HG03378 (cell line): ENCODE data around the gene FNBP1.

Experiments
- ATAC-seq: cut with Tn5 transposase; IDR thresholded peaks from one replicate; pipeline ENCODE4 v1.9.1; 2021; ENCODE audit warnings: mild to moderate bottlenecking, moderate library complexity; ENCODE audit not compliant: unreplicated experiment

Gene FNBP1

DNA sequence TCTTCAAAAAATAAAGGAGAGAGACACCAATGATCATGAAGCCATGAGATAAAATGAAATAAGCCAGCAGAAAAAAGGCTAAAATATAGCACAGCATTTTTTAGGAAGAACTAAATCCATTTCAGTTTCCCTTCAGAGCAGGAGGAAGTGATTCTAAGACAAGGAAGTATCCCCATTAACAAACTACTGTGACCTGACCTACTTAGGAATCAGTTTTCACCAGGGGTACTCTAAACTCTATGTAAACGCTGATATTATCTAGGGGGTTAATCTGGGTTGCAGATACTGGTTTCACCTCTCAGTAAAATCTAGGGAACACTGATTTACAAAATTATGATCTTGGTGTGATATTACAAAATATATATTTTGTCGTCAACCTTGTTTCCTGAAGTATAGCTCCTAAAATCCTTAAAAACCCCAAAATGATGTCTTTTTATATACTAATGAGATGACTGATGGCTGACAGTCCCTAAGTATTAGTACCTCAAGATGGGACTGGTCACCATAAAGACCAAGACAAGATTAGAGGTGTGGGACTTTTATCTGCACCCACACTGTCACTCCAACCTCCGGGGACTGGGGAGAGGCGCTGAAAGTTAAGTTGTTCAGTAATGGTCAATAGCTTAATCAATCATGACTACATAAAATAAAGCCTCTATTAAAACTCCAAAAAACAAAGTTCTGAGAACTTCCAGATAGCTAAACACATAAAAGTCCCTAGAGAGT is 2.9 kb upstream of the FNBP1 start:
- ATAC-seq: no peak

DNA sequence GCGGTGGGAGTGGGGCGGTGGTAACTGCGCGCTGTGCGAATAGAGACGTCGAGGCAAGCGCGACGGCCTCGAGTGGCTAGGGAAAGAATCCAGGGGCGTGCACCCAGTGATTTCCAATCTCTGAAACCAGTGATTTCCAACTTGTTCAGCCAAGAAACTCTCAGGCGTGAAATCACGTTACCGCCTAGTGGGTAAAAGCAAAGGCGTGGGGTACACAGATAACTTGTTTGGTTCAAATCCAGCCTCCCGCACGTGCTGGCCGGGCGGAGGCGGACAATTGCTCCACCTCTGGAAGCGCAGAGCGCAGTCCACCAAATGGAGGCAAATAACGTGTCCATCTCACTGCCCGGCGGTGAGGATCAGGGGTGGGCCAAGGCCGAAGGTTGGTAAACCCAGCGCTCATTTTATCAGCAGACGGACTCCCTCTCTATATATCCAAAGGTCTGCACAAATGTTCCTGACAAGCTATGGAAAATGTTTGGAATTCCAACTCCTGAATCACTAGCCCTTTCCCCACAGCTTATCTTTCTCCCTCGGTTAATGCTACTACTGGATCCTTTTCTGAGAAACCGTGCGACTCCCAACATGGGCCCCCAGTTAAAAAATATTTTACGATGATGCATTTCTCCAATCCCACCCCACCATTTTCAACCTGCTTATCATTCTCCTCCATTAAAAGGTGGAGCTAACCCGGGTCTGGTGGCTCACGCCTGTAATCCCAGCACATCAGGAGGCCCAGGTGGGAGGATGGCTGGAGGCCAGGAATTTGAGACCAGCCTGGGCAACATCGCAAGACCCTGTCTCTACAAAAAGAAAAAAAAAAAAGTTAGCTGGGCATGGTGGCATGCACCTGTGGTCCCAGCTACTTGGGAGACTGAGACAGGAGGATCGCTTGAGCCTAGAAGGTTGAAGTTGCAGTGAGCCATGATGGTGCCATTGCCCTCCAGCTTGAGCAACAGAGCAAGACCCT is 950 bp upstream of the FNBP1 start:
- ATAC-seq: no peak

DNA sequence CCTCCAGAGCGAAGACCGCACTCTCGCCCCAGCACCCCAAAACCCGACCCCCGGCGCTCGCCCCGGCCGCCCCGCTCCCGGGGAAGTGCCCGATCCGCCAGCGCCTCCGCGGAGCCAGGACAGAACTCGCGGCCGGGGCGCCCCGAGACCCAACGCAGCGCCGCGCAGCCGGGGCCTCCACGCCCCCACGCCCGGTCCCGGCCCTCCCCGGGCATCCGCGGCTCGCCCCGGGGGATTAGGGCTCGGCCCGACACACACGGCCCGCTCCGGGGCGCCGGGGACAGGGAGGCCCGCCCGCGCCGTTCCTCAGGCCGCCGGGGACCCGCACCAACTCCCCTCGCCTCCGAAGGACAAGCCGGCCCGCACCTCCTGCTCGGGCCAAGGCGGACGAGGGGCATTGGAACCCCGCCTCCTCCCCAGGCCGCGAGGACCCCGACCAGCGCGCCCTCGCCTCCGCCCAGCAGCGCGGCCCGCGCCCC is 544 bp downstream of the FNBP1 start:
- ATAC-seq: no peak

DNA sequence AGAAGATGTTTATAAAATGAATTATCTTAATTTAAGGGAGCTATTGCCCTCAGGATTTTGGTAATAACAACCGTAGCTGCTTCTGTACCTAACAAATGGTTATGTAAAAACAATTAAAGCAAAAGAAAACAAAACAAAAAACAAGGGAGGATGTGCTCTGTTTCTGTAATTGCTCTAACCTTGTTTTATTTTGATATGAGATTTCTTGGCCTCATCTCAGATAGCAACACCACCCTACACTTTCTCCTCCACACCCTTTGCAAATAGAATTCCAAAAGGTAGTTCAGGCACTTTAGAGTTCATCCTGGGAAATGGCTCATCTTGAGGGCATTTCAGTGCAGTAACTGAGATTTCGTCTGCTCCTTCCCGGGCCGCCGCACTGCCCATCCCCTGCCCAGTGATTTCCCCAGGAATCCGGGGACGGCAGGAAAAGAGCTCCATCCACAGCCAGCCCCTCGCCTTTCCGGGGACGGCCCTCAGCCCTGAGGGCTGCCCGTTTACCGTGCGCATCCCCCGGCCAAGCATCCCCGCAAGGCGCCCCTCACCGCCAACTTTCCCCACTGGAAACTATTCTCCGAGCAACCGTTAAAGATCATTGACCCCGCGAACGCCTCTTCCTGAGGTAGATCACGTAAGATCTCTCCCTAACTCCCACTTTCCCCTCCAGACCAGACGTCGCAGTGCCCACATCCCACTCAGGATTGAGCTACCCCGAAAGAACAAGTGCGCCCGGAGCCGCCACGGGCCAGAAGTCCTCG is 1.2 kb downstream of the FNBP1 start:
- no peak for ATAC-seq

DNA sequence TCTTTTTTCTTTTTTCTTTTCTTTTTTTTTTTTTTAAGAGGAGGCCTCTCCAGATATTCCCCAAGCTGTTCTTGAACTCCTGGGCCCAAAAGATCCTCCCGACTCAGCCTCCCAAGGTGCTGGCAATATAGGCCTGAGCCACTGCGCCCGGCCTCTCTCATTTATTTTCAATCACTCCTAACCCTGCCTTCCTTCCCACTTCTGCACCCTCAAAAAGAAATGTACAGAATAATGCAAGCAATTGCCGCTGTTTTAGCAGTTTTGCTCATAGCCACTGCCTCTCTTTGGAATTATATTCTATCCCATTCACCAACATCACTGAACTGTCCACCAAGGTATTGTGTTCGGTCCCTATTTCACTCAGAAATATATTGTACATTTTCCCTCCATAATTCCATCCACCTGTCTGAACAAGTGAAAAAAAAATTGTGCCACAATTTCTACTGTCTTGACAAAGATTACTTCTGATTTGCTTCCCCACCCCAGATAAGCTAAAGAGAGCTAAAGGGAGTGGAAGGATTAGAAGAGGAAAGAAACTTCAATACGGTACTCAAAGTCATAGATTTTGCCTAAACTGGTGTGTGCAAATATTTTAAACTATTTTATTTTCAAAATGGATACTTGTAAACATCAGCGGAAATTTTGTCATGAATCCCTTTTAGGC is 1.9 kb downstream of the FNBP1 start:
- ATAC-seq: no peak

DNA sequence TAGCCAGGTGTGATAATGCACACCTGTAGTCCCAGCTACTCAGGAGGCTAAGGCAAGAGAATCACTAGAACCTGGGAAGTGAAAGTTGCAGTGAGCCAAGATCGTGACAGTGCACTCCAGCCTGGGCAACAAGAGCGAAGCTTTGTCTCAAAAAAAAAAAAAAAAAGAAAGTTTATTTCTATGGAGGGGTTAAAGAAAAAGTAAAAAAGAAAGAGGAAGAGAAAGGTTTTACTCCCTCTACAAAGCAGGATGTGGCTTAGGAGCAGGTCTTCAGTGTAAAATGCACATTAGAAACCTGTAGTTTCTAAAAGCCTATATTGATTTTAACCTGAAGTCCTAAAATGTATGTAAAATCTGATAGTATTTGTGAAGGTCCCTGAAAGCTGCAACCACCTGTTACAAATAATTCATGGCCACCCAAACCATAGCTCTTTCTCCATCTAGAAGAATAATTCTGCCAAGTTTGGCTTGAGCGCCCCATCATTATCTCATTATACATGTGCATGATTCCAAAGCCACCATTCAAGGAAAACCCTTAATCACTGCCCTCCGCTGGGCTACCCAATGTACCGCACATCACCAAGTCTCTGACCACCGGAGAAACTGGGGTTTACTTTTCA is 3.4 kb downstream of the FNBP1 start:
- ATAC-seq: no peak

DNA sequence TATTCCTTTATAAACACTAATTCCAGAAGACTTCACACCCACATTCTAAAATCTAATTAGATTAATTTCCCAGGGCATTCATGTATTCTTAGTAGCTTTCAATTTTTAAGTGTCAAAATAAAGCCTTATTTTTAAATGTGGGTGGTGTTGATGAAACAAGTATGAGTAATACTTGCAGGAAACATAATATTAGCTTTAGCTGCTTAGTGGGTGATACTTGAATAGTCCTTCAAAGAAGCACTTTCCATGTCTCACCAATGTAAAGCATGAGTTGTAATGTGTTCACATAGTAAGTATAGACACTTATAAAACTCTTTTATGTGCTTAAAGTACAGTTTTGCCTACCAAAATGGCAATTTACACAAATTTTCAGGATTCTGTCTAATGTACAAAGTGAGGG is 6.9 kb downstream of the FNBP1 start:
- ATAC-seq: no peak

DNA sequence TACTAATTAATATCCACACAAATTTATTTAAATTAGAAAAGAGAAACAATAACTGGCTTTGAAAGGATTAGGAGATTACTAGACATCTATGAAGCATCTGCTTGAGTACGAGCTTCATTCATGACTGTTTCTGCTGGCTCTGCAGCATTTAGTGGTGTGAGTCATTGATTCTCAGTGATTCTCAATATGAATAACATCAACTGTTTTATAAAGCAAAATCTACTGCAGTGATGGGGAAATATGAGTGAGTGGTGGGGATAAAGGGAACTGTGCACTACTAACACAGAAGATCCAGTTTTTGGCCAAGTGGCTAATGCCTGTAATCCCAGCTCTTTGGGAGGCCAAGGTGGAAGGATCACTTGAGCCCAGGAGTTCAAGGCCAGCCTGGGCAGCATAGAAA is 8.4 kb downstream of the FNBP1 start:
- ATAC-seq: no peak

DNA sequence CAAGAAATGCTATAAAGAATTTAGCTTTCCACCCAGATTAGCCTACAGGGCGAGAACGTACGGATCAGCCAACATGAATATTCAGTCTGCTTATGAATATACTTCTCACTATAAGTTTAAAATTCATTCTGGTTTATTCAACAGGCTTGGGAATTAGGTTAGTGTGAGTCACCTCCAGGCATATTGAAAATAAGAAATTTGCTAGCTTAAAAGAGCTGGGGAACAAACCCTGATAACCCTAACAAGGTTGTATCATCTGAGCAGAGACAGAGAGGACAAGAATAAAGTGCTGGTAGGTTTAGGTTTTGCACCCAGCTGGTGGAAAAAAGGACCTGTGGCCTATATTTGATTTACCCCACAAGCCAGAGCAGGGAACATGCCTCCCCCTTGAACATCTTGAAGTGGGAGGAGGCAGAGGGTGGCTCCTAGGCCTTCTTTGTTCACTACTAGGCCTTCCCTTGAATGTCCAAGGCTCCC is 12.3 kb downstream of the FNBP1 start:
- ATAC-seq: no peak

DNA sequence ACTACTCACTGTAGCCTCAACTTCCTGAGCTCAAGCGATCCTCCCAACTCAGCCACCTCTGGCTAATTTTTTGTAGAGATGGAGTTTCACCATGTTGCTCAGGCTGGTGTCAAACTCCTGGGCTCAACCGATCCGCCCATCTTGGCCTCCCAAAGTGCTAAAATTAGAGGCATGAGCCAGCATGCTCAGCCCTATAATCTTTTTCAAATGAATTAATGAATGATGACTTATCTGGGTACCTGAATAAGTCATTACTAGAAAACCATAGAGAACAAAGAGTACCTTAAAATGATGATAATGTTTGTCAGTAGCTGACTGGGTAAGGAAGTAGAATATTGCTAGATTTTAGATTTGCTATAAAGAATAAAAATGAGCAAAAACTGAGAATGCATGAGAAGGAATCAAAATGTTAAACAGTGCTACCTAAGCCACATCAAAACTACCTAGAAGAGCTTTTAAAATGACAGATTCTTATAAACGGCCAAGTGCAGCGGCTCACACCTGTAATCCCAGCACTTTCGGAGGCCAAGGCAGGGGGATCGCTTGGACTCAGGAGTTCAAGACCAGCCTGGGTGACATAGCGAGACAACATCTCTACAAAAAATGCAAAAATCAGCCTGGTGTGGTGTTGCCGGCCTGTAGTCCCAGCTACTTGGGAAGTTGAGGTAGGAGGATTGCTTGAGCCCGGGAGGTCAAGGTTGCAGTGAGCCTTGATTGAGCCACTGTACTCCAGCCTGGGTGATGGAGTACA is 13.6 kb downstream of the FNBP1 start:
- no peak for ATAC-seq

DNA sequence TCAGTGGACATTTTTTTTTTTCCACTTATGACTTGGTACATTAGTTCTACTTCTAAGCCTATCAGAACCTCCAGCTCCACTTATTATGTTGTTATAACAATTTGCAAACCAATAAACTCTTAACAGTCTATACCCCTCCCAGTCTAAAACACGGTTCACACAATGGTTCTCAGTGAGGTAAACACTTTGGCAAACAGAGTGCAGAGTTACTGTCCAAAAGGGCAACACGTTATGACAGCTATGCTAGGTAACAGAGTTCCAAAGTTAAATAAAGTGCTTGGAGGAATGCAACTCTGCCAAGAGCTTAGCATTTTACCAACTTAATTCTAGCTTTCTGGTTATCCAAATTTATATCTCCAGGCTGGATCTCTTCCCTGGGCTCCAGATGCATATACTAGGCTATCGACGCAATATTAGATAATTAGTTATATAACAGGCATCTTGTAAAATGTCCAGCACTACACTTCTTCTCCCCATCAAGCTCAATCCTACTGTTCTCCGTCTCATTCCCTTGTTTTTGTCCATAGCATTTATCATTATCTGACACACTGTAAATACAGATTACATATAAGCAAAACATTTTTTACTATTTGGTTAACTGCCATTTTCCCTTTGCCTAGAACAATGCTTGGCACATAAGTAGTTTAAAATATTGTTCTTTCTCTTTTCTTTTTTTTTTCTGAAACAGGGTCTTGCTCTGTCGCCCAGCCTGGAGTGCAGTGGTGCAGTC is 14.3 kb downstream of the FNBP1 start:
- ATAC-seq: no peak

DNA sequence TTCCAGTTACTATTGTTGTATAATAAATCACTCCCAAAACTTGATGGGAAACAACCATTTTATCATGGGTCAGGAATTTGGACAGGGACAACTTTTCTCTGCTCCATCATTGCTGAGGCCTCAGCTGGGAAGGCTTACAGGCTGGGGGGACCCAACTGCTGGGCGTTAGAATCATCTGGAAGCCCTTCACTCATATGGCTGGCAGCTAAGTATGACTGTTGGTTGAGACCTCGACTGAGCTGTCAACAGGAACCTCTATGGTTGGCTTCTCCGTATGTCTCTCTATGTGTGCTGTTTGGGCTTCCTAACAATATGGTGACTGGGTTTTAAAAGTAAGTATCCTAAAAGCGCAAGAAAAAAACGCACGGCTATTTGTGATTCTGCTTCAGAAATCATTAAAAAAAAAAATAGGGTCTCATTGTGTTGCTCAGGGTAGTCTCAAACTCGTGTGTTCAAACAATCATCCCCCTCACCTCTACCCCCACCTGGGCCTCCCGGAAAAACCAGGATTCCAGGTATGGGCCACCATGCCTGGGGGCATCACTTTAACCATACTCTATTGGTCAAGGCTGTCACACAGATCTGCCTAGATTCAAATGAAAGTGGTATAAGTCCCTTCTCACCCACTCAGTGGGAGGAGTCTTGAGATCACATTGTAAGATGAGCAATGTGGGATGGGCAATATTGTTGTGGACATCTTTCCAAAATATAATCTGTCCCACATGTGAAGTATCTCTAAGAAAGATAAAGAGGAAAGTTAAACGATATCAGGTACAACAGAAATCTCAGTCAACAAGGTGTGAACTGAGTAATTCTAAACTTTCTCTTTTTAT is 15.2 kb downstream of the FNBP1 start:
- ATAC-seq: no peak

DNA sequence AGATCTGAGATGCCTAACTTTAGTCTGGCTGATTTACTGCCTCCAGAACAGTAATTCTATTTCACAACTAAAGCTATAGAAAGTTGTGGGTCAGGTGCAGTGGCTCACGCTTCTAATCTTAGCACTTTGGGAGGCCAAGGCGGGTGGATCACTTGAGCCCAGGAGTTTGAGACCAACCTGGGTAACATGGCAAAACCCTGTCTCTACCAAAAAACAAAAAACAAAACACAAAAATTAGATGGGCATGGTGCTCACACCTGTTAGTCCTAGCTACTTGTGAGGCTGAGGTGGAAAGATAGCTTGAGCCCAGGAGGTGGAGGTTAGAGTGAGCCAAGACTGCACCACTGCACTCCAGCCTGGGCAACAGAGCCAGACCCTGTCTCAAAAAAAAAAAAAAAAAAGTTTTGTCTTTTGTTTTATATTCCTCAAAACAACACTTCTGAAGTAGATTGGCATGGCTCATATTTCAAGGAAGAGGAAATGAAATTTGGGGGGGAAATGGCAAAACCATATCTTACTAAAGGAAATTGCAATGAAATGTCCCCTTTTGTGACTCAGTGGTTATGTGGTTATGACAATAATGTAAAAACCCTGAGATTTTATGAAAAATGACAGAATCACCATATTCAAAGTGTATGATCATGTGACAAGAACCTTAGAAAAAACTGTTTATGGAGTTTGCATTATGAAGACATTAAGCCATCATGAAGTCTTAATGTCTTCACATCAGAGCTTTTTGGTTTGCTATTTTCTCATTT is 16.2 kb downstream of the FNBP1 start:
- ATAC-seq: no peak

DNA sequence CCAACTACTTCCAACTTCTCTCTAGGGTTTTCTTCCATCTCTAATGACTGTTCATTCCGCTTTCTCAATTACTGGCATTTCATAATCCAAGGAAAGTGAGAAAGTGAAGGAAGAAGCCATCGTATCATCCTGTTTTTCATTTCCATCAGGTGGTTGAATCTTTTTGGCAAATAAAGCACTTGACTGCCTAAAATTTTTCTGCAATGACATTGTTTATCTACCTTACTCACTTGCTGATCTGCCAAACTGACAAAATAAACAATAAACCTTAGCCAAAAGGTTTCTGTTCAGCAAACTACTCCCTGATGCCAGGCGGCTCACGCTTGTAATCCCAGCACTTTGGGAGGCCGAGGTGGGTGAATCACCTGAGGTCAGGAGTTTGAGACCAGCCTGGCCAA is 18.4 kb downstream of the FNBP1 start:
- no peak for ATAC-seq

DNA sequence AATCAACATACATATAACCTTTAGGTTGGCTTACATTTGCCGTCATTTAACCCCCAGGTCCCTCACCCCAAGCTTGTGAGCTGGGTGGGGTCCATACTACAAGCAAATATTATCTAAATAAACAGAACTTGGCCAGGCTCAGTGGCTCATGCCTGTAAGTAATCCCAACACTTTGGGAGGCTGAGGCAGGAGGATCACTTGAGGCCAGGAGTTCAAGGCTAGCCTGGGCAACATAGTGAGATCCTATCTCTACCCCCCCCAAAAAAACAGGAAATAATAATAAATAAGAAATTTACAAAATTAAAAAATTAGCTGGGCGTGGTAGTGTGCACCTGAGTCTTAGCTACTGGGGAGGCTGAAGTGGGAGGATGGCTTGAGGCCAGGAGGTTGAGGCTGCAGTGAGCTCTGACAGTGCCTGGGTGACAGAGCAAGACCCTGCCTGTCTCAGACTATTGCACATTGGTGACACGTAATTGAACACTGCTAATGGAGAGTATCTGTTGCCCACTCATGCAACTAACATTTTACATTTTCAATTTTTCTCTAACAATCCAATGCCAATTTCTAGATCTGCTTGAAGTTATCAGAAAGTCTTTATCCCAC is 18.9 kb downstream of the FNBP1 start:
- no peak for ATAC-seq

DNA sequence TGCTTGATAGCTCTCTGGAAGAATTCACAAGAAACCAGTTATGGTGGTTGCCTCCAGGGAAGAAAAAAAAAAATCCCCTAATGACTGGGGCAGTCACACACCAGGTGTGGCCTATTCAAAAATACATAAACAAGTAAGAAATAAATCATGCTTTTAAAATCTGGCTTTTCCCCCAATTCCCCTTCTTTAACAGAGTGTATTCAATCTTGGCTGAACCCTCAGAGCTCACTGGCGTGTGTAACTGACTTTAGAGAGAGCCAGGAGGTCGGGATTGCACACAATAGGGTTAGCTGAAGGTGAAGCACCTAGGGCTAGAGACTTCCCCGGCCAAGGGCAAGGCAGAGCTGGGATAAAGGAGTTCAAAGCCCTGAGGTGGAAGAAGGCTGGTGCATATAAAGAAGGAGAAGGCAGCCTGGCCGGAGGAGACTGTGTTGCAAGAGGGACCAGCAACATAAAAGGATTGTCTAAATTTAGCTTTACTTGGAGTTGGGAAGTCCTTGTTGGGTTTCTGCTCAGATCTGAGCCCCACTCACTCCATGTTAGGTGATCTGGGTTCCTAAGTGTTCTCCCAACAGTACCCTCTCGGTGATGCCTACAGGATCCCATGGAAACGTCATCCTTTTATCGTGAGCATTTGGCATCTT is 19.7 kb downstream of the FNBP1 start:
- ATAC-seq: peak; percentile 41
